Measurements from ENCODE around the gene ATP13A4.

The ATP13A4 gene

GRCh38 chr3:193554811-193555210 lies at the start of gene ATP13A4:
Gene ATP13A4, minus strand, starts transcription at chr3:193554895. Its CDS starts 96 bp downstream, at chr3:193554799.
- DNase-seq (ENCODE audit: low read depth in 2 of 2): no peak

GRCh38 chr3:193599393-193599792 lies 44.7 kb upstream of the ATP13A4 start:
- DNase-seq (ENCODE audit: low read depth in 2 of 2): no peak

GRCh38 chr3:193598202-193598601 lies 43.5 kb upstream of the ATP13A4 start:
- DNase-seq (ENCODE audit: low read depth in 2 of 2): no peak

GRCh38 chr3:193595939-193596487 lies 41.3 kb upstream of the ATP13A4 start:
- no peak for DNase-seq (ENCODE audit: low read depth in 2 of 2)

- no peak for DNase-seq (ENCODE audit: low read depth in 2 of 2)
These were observed 40.4 kb upstream of the ATP13A4 start for GRCh38 chr3:193594946-193595689.

GRCh38 chr3:193593668-193594030 lies 39.0 kb upstream of the ATP13A4 start:
- no peak for DNase-seq (ENCODE audit: low read depth in 2 of 2)

GRCh38 chr3:193592841-193593667 lies 38.4 kb upstream of the ATP13A4 start, which contains the start of gene OPA1:
Gene OPA1, plus strand, starts transcription at chr3:193593208. Its CDS starts 170 bp downstream, at chr3:193593378.
- peak; percentile 80 to 84 for DNase-seq (ENCODE audit: low read depth in 2 of 2)

GRCh38 chr3:193590088-193590856 lies 35.6 kb upstream of the ATP13A4 start:
- no peak for DNase-seq (ENCODE audit: low read depth in 2 of 2)

GRCh38 chr3:193589616-193590015 lies 34.9 kb upstream of the ATP13A4 start:
- no peak for DNase-seq (ENCODE audit: low read depth in 2 of 2)

GRCh38 chr3:193589129-193589528 lies 34.4 kb upstream of the ATP13A4 start:
- DNase-seq (ENCODE audit: low read depth in 2 of 2): no peak

- no peak for DNase-seq (ENCODE audit: low read depth in 2 of 2)
These were observed 31.8 kb upstream of the ATP13A4 start for GRCh38 chr3:193586526-193586925.

- no peak for DNase-seq (ENCODE audit: low read depth in 2 of 2)
These were observed 30.8 kb upstream of the ATP13A4 start for GRCh38 chr3:193585530-193585929.

- DNase-seq (ENCODE audit: low read depth in 2 of 2): no peak
These were observed 19.9 kb upstream of the ATP13A4 start for GRCh38 chr3:193574488-193575070.

- DNase-seq (ENCODE audit: low read depth in 2 of 2): no peak
These were observed 18.9 kb upstream of the ATP13A4 start for GRCh38 chr3:193573403-193574191.

GRCh38 chr3:193572426-193572908 lies 17.8 kb upstream of the ATP13A4 start:
- DNase-seq (ENCODE audit: low read depth in 2 of 2): no peak

- DNase-seq (ENCODE audit: low read depth in 2 of 2): no peak
These were observed 14.4 kb upstream of the ATP13A4 start for GRCh38 chr3:193569119-193569518.

- no peak for DNase-seq (ENCODE audit: low read depth in 2 of 2)
These were observed 9.3 kb upstream of the ATP13A4 start for GRCh38 chr3:193564012-193564411.

GRCh38 chr3:193563426-193563825 lies 8.7 kb upstream of the ATP13A4 start:
- DNase-seq (ENCODE audit: low read depth in 2 of 2): no peak

GRCh38 chr3:193560870-193561269 lies 6.2 kb upstream of the ATP13A4 start:
- no peak for DNase-seq (ENCODE audit: low read depth in 2 of 2)

- DNase-seq (ENCODE audit: low read depth in 2 of 2): no peak
These were observed 5.4 kb upstream of the ATP13A4 start for GRCh38 chr3:193560091-193560490.
